DLD1 (cell line): ENCODE data around the gene AXL.
"Not testable (repeated sequence)": the region's sequence is repeated elsewhere in the genome, so short reads cannot be mapped to it uniquely, and the experiment has no call there.

Experiments
- in situ Hi-C: cut with HindIII; loops from 2 replicates; pipeline ENCODE4 v1.10.0; 2017; ENCODE audit warnings: low sequenced_read_pairs

Gene AXL

DNA sequence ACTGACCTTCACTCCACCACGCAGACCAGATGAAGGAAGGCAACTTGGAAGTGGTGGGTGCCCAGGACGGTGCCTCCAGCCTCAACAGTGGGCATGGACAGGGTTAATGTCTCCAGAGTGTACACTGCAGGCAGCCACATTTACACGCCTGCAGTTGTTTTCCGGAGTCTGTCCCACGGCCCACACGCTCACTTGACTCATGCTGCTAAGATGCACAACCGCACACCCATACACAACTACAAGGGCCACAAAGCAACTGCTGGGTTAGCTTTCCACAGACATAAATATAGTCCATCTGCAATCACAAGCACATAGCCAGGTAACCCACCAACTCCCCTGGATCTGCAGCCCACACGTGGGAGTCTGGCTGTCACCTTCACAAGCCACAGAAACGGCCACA lies 12.6 kb upstream of the AXL start:
- in situ Hi-C loops: no loop called here

DNA sequence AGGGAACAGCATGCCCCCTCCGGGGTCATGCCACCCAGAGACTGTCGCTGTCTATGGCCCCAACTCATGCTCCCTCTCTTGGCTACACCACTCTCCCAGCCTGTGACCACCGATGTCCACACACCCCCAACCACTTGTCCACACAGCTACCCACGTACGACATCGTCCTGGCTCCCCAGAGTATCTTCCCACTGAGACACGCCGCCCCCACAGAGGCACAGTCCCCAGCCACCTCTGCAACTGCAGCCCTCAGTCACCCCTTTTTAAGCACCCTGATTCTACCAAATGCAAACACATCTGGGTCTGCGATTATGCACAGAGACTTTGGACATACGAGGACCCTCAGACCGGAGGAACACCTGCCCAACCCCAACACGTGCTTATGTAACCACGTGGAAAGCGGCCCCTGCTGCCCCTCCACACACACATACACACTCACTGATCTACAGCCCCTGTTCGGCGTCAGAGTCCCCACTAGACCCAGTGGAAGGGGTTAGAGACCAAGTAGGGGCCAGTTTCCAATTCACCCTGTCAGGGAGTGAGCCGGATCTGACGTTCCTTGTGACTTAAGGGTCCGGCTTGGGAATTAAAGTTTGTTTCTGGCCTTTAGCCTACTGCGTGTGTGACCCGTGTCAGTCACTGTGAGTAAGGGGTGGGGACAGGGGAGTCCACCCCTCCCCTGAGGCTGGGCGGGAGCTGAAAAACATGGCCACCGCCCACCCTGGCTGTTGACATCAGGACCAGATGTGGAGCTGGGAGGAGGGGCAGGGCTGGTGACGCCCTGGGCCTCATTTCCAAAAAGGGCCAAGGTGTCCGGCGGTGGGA lies 11.9 kb upstream of the AXL start:
- in situ Hi-C loops: no loop called here

DNA sequence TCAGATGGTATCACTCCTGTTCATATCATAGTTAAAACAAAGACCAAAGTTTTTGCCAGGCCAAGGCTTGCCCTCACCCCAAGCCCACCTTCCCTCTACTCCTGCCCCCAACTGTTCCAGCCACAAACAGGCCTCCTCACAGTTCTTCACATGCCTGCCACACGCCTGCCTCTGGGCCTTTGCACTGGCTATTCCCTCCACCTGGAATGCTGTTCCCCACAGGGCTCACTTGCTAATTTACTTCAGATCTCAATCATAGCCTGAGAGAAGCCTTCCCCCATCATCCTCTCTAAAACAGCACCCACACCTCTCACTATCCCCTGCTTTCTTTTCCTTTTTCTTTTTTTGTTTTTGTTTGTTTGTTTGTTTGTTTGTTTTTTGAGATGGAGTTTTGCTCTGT lies 4.9 kb upstream of the AXL start:
- in situ Hi-C loops: no loop called here

DNA sequence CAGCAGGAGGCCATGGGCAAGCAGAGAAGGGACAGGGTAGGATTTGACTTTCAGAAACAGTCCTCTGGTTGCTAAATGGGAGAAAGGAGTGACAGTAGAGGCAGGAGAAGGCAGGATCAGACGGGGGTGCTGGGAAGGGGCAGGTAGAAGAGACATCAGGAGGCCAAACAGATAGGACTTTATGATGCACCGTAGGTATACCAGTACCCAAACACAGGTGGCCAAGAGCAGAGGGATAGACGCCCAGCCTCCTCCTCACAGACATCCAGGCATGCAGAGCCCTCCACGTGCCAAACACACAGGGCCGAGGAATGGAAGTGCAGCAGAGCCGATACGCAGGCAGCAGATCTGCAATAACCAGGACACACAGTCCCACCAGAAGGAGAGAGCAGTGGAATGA lies 1.3 kb upstream of the AXL start:
- in situ Hi-C loops: no loop called here

DNA sequence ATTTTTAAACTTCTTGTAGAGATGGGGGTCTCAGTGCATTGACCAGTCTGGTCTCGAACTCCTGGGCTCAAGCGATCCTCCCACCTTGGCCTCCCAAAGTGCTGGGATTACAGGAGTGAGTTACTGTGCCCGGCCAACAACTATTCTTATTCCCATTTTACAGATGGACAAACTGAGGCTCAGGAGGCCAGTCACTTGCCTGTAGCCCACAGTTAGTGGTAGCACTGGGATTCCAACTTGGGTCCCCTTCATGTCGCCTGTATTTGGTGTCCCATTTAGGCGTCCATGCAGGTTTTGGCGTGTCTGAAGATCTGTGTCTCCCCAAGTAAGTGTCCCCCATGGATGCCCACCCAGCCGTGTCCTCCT lies 791 bp upstream of the AXL start:
- in situ Hi-C loops: no loop called here

DNA sequence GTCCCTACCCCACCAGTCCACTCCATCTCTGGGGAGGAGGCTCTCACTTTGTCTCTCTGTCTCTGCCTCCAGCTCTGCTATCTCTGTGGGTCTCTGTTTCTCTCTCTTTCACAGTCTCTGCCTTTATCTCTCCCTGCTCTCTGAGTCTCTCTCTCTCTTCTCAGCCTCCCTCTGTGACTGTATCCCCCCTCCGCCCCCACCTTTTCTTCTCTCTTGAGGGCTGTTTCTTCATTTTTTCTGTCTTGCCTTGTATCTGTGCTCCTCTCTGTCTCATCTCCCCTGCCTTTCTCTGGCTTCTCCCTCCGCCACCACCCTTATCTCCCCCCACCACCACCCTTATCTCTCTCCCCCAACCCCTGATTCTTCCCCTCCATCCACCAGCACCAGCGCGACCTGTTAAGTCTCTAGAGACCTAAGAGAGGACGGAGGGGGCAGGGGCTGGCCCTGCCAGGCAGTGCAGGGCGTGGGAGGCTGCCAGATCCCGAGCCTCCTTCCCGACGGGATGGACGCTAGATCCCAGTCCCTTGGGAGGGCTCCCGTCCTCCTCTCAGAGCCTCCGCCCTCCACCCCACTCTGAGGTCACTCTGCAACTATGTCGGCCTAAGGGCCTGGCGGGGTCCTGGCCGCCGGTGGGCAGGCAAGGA lies 1.0 kb downstream of the AXL start:
- in situ Hi-C loops: no loop called here

DNA sequence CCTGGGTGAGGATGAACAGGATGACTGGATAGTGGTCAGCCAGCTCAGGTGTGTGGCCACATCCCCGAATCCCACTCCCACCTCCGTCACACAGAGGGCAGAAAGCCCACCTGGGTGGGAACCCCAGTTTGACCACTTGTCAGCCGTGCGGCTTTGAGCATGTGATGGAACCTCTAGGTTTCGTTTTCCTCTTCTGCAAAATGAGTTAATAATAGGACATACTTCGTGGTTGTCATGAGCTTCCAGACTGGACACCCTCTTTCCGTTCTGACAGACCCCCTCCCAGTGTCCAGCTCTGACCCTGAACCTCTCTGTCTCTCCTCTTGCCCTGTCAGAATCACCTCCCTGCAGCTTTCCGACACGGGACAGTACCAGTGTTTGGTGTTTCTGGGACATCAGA lies 1.8 kb downstream of the AXL start:
- in situ Hi-C loops: no loop called here

DNA sequence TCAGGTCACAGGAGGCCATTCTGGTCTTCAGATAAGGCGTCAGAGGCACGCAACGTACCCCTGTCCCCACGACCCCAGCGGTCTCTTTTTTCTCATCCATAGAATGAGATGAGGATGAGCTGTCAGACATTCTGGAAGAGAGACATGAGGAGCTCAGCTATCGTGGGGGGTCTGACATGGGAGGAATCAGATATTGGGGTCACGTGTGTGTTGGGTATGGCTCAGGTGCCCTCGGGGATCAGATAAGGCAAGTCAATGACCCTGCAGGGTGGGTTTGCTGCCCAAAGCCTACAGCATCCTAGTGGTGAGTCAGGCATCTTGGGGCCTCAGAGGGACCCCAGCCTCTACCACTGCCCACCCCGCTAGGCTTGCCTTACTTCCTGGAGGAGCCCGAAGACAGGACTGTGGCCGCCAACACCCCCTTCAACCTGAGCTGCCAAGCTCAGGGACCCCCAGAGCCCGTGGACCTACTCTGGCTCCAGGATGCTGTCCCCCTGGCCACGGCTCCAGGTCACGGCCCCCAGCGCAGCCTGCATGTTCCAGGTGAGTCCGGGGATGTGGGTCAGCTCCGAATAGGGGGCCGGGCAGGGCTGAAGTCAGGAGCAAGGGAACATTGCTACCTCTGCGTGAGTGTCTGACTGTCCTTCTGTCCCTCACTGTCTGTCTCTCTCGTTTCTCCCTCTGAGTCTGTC lies 2.6 kb downstream of the AXL start:
- in situ Hi-C loops: no loop called here

DNA sequence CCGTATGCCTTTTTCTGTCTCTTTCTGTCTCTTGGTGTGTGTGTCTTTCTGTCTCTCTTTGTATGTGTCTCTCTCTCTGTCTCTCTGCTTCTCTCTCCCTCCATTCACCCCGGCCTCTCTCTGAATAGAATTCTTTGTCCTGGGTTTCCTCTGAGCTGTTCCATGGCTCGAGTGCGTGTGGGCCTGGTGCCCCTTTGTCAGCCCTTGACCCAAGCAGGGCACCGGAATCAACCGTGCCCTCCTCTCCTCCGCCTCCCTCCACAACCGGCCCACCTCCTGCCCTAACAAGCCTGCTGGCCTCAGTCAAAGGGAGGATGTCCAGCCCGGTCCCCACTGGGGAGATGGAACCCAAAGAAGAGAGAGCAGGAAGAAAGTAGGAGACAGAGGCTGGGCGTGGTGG lies 3.2 kb downstream of the AXL start:
- in situ Hi-C loops: no loop called here

DNA sequence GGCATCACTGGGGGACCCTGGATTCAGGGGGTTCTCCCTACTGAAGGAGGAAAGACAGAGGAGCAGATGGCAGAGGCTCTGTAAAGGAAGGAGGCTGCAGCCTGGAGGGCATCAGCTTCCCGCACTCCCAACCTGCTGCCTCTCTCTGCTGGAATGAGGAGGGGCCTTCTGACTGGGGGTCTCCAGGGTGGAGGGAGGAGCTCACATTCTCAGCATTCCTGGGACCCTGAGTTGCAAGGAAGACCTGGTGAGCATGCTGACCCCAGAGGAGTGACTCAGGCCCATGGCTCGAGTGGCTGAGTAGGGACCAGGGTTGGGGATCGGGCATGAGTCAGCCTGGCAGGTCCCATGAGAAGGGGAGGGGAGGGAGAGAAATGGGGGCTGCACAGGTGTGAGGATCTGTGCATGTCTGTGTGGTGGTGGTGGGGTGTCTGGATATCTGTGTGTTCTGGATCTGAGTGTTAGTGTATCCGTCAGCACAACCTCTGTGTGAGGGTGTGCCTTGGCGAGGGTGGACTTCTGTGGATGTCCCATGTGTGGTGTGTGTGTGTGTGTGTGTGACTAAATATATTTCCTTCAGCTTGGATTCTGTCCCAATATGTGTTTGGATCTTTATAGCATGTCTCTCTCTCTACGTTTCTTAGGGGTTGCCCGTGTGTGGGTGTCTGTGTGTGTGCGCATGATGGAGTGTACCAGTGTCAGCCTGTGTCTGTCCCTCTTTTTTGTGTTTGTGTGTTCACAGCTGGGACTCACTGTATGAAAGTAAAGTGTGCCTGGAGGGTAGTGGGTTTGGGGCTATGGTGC lies 4.6 kb downstream of the AXL start:
- in situ Hi-C loops: no loop called here

DNA sequence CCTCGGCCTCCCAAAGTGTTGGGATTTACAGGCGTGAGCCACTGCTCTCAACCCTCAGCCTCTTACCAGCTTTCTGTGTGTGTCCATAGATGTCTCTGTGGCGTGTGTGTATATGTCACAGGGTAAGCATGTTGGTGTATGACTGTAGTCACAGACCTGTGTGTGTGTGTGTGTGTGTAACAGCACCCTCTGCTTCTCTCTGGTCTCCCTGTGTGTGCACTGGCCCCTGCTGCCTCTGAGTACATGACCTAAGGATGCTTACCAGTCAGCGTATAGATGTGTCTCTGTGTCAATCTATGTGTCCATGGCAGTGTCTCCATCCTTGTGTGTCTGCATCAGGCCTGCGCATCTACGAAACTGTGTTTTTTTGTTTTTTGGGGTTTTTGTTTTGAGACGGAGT lies 5.6 kb downstream of the AXL start:
- in situ Hi-C loops: no loop called here

DNA sequence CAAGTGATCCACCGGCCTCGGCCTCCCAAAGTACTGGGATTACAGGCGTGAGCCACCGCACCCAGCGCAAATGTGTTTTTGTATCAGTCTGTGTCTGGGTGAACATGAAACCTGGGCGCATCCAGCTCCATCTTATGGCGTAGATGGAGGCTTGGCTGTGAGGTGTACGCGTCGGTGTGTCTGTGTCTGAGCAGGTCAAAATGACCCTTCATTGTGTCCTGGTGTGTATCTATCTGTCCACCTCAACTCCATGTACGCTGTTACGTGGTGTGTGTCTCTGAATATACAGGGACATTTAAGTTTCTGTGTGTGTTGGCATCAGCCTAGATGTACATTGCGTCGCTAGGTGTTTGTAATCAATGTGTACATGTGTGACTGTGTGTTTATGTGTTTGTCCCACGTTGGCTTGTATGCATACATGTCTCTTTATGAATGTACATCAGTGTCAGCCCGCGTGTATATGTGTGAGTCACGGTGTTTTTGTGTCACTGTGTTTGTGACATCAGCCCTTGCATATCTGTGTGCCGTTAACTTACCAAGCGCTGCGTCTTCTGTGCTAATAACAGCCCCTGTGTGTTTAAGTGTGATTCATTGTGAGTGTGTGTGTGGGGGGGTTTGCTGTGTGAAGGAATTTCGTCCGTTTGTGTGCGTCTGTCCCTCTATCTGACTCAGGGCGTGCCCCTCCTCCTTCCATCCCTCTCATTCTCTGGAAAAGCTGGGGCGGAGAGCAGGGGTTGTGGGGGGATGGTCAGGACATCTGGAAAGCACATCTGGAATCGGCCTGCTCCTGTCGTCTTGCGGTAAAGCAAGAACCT lies 6.4 kb downstream of the AXL start:
- in situ Hi-C loops: no loop called here

DNA sequence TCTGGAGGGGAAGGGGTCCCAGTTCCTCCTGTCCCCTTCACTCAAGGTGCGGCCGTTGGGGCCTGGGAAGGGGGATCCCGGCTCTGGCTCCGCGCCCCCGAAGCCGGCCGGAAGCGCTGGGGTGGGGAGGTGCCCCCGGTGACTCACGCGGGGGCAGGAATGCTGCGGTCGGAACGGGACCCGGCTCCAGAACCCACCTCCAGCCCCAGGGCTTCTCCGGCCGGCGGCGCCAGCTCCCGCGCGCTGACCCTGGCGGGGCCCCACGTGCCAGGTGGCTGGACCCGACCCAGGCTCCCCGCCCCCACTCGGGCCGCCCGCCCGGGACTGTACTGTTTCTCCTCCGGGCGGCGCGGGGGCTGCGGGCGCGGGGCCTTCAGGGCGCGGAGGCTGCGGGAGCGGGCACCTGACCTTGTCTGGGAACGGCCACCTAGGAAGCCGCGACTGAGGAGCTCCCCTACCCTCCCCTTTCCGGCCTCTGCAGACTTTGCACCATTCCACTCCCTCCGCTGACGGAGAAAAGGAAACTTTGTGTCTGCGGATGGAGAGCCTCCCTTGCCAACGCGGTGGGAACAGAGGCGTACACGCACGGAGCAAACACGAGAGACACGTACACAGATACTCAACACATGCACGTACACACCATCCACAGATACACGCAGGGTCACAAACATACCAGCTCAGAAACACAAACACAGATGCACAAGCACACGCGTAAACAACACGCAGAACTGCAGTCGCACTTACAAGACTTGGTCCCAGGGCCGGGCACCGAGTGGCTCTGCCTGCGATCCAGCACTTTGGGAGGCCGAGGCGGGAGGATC lies 7.2 kb downstream of the AXL start:
- in situ Hi-C loops: no loop called here

DNA sequence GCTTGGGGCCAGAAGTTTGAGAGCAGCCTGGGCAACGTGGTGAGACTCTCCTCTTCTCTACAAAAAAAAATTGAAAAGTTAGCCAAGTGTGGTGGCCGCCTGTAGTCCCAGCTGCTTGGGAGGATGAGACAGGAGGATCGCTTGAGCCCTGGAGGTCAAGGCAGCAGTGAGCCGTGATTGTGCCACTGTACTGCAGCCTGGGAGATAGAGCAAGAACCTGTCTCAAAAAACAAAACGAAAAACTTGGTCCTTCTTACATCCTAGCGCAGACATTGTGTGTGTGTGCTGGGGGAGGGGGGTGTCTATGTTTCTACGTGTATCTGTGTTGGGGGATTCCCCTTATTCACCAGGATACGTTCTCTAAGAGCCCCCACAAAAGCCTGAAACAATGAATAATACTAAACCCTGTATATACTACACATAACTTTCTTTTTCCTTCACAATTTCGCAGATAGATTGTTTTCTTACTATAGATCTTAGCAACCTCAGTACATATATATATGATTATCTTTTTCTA lies 7.9 kb downstream of the AXL start:
- in situ Hi-C loops: no loop called here

DNA sequence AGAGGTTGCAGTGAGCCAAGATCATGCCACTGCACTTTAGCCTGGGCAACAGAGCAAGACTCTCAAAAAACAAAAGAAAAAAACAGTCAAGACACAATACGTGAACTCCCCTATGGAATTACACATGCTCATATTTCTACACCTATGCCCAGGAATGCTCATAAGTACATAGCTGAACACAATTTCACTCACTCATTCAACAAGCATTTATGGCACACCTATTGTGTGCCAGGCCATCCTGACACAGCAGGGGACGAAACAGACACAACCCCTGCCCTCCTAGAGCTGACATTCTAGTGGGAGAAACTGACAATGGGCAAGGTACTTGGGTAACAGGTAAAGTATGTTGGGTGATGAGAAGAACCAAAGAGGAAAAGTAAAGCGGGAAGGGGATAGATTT lies 9.5 kb downstream of the AXL start:
- in situ Hi-C loops: no loop called here

DNA sequence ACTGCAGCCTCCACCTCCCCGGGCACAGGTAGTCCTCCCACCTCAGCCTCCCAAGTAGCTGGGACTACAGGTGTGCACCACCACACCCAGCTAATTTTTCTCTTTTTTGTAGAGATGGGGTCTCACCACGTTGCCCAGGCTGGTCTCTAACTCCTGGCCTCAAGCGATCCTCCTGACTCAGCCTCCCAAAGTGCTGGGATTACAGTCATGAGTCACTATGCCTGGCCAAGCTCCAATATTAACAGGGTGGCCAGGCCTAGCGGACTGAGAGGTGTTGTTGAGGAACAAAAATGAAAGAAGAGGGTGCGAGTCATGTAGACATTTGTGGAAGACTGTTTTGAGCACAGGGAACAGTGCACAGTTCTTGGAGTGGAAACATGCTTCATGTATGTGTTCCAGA lies 10.3 kb downstream of the AXL start:
- in situ Hi-C loops: not testable (repeated sequence)

DNA sequence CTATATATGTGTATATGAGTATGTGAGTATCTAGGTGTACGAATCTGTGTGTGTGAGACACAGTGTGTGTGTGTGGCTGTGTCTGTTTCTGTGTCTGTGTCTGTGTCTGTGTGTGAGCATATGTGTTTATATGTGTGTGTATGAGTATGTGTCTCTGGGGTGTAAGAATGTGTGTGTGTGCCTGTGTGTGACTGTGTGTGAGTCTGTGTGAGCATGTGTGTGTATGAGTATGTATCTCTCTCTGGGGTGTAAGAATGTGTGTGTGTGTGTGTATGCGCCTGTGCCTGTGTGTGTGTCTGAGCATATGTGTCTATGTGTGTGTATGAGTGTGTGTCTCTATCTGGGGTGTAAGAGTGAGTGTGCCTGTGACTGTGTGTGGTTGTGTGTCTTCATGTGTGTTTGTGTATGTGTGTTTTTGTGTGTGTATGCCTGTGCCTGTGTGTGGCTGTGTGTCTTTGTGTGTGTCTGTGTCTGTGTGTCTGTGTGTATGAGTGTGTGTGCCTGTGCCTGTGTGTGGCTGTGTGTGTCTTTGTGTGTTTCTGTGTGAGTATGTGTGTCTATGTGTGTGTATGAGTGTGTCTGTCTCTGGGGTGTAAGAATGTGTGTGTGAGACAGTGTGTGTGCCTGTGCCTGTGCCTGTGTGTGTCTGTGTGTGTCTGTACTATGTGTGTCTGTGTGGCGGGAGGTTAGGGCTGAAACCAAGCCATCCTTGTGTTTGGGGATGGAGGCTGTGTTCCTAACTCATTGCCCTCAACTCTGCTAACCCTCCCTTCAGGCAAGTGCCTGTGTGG lies 11.2 kb downstream of the AXL start:
- in situ Hi-C loops: no loop called here

DNA sequence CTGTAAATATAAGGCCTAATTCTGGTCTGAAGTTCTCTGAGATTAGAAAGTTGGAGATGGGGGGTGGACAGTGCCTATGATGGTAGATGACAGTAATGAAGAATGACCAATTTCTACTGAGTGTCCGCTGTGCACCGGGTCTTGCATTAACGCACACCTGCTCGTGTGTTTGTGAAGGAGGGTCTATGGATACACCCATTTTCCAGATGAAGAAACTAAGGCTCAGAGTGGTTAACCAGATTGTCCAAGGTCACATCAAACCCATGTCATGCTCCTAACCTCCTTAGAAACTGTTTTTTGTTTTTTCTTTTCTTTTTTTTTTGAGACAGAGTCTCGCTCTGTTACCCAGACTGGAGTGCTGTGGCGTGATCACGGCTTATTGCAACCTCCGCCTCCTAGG lies 13.7 kb downstream of the AXL start:
- in situ Hi-C loops: no loop called here
